ENCODE measurements around the gene TWIST2.

TWIST2 gene

DNA sequence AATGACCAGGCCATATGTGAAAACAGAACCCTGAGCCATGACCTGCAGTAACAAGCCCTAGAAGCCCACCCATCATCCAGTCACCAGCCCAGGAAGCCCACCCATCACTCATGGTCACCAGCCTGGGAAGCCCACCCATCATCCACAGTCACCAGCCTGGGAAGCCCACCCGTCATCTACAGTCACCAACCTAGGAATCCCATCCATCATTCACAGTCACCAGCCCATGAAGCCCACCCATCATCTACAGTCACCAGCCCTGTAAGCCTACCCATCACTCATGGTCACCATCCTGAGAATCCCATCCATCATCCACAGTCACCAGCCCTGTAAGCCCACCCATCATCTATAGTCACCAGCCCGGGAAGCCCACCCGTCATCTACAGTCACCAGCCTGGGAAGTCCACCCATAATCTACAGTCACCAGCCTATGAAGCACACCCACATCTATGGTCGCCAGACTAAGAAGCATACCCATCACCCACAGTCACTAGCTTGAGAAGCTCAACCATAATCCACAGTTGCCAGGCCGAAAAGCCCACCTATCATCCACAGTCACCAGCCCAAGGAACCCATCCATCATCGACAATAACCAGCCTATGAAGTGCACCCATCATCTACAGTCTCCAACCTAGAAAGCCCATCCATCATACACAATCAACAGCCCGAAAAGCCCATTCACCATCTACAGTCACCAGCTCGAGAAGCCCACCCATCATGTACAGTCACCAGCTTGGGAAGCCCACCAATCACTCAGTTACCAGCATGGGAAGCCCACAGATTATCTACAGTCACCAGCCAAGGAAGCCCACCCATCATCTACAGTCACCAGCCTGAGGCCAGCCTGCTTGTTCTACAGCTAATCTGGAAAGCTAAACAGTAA lies 91.9 kb downstream of the TWIST2 start:
- no peak for DNase-seq (ENCODE audit: low spot score)

DNA sequence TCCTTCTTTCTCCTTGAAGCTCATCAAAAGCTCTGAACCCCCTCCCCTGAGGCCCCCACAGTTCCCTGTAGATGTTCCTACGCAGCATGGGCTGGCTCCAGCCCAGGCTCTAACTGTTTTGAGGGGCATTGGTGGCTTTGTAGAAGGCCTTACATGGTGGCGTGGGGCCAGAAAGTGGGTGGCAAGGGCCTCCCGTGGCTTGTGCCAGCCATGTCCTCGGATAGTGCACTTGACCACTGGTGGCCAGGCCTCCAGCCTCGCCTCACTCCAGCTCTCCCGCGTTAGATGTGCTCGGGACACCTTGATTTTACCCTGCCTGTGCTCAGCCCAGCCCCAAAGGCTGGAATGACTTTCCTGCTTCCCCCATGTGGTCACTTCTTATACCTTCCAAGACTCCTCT lies 92.9 kb downstream of the TWIST2 start:
- no peak for DNase-seq (ENCODE audit: low spot score)

DNA sequence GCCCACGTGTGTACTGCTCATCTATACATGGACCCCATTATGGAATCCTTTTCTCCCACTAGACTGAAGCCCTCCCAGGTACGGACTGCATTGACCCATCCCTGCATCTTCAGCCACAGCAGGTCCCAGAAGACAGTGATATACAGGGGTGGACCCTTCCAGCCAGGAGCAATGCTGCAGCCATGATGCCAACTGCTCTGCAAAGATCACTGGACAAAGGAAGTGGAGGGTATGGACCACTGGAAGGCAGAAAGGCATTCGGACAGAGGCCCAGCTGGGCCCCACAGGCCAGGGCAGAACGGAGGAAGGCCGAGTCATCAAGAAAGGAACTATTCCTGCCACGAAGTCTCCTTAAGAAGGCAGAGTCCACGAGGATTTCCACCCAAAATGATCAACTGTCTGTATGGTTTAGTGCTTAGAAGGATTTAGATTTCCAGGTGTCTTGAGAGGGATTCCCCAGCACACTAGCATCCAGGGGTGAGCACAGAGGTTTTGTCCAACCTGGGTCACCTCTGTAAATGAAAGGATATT lies 93.4 kb downstream of the TWIST2 start:
- DNase-seq (ENCODE audit: low spot score), result no peak

DNA sequence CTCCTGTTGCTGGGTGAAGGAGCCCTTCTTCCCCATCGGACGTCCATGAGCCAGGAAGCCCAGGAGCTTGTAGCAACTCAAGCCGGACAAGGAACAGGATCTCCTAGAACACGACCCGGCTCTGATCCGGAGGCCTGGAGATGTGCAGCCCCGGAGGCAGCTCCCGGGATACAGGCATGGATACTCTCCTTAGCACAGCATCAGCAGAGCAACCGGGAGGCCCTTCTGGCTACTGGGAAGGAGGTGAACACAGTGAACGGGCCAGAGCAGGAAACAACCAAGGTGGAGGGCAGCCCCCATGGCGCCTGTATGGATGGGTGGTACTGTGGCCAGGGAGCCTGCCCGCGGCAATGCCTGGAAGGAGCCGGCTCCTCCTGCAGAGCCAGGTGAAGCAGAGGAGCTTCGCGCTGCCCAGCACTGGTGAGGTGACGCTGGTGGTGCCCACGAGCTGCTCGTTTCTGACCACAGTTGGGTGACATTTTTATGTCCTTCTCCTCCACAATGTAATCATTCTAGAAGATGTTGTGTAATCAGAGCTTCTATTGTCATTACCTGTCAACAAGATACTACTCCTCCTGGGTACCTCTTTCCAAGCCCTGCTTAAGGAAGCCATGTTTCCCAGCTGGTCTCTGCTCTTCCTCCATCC lies 94.3 kb downstream of the TWIST2 start:
- DNase-seq (ENCODE audit: low spot score), result no peak

DNA sequence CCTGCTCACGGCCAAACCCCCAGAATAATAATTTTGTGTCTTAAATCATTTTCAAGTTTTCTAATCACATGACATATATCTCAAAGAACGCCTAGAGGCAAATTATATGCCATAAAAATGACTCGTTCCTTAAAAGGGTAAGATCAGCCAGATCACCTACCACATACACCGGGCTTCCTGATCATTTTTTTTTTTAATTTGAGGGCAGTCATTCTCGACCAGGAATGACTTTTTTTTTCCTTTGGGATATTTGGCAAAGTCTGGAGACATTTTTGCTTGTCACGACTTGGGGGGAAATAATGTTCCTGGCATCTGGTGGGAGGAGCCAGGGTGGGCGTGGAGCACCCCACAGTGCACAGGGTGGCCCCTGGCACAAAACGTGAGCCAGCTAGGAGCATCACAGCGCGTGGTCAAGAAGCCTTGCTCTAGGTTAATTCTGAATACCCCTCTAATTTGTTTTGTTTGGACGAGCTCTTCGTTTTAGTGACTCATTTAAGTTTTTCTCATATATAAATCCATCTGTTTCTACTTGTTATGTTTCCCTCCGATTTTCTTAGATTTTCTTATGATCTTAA lies 94.9 kb downstream of the TWIST2 start:
- DNase-seq (ENCODE audit: low spot score), result no peak

DNA sequence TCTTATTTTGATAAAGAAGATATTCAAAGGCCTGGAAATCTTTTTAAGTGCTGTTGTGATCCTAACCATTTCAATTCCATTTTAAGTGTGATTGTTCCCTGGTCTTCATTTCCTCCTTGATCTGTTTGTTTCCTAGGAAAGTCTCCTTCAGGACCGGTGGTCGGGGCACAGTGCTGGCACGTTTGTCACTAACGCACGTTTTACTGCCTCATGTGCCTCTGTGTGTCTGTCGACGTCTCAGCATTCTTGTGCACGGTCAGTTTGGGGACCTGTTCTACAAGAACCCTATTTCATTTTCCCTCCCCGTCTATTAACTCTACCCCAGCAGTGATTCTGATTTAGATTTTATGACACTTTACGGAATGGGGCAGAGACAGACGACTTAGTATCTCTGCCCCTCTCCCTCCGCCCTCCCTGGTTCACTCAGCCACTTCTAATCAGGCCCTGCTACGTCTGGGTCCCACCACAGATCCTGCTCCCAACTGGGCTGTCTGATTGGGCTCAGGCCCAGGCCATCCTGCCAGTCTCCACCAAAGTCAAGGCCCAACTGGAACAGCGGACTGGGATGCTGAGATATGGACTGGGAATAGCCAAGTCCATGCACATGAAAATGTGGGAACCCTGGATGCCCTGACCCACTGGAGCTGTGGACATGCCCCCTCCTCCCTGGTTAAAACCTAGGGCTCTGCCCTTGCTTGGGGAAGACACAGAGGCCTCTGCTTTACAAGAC lies 95.6 kb downstream of the TWIST2 start:
- DNase-seq (ENCODE audit: low spot score), result no peak

DNA sequence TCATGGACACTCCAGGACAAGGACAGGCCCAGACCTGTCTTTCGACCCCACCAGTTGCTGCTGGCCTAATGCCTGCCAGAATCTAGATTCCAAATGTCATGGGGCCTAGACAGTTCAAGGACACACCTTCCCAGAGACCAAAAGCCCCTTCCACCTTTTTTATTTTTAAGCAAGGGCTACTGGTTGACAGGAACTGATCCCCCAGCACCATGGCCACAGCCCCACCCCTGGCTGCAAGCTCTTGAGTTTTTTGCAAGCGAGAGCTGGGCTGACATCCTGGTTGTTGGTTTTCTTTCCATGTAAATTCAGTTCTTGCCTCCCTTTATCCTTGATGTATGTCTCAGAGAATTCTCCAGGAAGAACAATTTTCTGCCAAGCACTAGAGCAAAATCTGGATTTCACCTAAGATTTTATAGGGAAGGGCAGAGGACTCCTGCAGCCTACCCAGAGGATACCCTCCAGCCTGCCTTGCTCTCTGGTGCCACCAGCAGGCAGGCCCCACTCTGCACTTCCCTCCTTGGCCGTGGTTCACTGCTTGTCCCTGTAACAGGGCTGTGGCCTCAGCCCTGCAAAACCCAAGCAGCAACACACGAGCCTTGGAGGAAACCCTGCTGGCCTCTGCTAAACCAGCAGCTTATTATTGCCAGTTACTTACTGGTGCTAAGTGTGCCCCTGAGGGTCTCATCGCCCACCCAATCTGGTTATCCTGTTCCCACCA lies 97.7 kb downstream of the TWIST2 start:
- peak; percentile 15 for DNase-seq (ENCODE audit: low spot score)

DNA sequence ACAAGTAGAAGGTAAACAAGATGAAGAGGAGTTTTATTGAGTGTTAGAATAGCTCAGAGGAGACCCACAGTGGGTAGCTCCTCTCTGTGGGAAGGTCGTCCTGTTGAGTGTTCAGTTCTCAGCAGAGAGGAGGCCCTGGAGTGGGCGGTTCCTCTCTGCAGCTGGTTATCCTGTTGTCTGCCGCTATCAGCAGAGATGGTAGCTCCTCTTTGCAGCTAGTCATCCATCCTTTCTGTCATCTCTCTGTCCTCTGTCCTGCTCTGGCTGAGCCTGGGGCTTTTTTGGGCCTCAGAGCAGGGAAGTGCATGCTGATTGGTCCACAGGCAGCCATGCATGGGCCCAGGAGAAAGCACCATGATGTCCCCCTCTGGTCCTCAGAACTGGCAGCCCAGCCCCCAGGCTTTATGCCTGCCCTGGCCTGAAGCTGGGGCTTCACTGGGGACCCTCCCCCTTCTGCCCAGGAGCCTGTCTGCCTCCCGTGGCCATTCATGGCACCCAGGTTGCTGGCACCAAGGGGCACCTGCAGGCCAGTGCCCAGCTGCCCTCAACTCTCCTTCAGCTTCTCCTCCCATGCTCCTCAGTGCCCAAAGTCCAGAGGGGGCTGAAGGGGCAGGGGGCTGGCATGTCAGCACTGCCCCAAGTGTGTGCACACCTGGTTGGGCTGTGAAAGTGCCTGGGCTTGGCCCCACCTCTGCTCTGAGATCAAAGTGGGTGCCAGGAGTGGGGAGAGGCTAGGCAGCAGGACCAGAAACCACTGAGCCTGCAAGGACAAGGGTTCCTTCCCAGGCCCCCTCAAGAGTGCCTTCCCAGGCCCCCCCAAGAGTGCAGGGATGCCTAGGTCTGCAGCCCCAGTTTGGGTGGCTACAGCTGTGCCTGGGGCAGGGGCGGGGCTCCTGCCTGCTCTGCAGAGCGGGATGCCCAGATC lies 98.7 kb downstream of the TWIST2 start:
- no peak for DNase-seq (ENCODE audit: low spot score)

DNA sequence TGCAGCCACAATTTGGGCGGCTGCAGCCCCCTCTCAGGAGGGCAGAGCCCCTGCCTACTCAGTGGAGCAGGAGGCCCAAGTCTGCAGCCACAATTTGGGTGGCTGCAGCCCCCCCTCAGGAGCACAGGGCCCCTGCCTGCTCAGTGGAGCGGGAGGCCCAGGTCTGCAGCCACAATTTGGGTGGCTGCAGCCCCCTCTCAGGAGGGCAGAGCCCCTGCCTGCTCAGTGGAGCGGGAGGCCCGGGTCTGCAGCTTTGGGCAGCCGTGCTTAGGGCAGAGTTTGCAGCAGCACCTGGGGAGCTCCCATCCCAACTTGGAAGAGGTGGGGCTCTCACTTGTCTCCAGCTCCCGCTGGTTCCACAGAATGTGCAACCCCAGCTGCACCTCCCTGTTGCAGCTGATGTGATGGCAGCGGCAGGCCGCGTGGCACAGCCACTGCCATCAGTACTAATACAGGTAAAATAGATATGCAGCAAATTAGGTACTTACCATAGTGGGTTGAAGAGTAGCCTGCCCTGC lies 99.4 kb downstream of the TWIST2 start:
- DNase-seq (ENCODE audit: low spot score), result no peak

DNA sequence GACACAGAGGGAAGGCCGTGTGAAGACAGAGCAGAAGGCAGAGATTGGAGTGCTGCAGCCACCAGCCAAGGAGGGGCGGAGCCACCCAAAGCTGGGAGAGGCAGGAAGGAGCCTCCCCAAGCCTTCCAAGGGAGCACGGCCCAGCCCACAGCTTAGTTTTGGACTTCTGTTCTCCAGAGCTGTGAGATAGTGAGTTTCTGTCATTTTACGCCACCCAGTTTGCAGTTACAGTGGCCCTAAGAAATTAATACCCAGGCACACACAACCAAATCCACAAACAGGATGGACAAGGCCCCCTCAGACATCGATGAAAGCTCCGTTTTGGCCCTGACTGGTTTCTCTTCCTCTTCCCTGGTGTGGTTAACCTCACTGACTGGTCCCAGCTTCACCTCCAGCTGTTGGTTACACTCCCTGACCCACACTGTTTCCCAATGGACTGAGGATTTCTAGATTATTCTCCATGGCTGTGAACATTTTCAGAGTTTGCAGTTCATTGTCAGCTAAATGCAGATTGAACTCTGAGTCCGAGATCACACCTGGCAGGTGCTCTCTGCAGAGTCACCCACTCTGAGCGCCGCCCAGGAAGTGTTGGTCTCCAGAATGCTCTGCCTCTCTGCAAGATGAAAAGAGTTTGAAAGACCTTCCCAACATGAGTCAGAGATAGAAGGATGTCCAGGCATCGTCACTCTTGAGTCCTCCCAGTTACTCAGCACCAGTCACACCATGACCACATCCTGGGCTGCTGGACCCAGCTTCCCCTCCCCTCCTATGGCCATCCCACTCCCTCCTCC lies 100.2 kb downstream of the TWIST2 start:
- no peak for DNase-seq (ENCODE audit: low spot score)

DNA sequence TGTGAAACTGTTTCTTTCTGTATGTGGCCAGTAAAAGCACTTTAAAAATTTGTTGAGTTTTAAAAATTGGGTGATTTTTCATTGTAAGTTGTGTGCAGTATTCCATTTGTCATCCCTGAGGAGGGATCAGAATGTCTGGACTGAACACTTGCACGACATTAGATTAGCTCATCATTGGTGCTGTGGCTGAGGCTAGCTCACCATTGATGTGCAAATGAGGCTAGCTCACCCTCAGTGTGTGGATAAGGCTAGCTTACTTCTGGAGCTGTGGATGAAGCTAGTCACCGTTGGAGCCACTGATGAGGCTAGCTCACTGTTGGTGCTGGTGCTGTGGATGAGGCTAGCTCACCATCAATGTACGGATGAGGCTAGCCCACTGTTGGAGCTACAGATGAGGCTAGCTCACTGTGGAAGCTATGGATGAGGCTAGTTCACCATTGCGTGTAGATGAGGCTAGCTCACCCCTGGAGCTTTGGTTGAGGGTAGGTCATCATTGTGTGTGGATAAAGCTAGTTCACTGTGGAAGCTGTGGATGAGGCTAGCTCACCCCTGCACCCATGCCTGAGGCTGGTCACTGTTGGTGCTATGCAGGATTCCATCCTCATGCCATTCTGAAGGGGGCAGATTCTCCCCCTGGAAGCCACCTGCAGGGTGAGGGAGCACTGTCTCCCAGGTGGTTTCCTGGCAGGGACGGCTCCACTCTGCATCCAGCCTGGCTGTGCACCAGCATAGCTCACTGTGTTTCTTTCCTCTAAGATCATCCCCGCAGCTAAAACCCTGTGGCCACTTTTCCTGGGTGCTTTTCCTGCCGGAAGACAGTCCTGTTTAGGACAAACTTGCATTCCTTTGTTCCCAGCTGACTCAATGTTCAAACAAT lies 101.1 kb downstream of the TWIST2 start:
- DNase-seq (ENCODE audit: low spot score), result no peak

DNA sequence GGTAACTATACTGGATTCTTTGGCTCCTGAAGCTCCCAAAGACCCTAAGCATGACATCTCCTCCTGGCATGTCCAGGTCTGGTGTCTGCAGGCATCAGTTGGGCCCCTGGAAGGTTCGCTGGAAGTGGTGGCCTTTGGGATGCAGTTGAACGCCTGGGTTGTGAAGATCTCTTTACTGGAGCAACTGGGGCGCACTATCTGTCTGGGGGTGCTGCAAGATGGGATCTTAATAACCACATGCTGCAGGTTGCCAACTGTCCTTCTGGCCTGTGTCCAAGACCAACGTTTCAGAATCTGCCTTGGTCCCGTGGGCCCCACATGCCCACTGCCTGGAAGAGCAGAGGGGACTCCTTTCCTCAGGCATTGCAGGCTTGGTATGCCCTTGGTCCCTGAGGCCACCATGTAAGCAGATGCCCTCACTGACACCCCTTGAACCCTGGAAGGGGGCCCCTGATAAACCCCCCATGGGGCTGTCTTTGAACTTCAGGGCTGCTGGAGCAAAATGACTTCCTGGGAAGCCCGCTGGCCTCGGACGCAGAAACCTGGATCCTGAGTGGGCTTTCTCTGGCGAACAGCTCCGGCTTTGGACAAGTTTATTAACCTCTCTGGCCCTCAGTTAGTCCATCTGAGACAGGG lies 101.9 kb downstream of the TWIST2 start:
- DNase-seq (ENCODE audit: low spot score), result no peak

DNA sequence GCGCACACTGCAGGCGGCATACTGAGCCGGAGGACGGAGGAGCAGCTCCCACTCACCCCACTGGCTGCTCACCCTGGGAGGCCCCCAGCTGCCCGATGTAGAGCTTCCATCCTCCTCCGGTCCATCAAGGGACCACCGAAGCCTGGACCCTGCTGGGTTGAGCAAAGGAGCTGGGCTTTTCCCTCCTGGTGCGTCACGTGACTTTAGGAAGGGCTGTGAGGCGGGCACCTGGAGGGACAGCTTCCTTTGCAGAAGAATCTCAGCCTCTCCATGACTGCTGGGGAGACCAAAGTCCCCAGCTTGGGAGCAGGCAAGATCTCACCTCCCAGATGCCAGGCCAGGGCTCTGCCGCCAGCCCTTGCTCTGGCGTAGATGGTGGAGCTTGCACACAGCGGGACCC lies 102.7 kb downstream of the TWIST2 start:
- DNase-seq (ENCODE audit: low spot score), result no peak

DNA sequence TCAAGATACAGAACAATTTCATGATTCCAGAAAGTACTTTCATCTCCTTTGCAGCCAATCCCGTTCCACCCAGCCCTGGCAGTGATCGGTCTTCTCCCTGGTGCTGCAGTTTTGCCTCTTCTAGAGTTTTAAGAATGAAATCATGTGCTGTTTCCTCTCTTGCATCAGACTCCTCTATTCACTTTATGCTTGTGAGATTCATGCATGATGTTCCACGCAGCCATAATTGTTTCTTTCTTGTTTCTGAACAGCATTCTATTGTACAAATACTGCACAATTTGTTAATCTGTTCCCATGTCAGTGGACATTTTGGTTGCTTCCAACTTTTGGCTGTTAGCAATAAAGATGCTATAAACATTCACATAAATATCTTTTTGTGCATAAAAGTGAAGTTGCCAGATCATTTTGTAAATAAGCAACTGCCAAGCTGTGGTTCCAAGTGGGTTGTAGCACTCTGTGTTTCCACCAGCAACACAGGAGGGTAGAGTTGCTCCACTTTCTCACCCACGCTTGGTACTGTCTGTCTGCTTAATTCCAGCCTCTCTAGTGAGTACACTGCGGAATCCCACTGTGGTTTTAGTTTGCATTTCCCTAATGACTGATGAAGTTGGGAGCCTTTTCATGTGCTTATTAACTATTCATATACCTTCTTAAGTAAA lies 104.5 kb downstream of the TWIST2 start:
- DNase-seq (ENCODE audit: low spot score), result no peak

DNA sequence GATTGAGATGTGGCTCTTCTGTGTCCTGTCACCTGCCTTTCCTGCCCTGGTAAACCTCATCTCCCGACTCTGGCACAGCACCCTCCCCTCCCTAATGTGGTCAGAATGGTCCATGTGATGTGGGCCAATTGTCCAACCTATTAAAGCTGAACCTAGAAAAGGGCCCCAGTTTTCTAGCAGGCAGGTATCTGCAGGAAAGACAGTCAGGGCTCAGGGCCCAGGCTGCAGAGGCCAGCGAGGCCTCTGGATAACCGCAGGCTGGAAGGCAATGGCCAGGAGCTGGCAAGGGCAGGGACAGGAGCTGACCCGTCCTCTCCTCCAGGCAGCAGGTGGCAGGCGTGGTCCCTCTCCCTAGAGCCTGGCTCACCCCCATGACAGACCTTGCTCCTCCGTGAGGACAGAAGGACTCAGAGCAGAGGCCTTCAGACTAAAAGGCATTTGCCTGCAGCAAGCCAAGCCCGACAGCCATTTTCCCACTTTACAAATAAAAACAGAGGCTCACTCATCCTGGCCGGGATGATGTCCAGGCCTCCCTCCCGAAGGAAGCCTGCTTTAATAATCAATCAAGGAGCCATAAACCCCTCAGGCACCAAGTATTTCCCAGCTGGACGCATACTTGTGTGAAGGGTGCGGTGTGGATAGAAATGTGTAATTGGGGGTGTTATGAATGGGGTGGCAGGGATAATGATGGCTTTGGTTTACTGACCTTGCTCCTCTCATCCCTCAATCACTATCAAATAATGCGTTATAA lies 107.1 kb downstream of the TWIST2 start:
- no peak for DNase-seq (ENCODE audit: low spot score)

DNA sequence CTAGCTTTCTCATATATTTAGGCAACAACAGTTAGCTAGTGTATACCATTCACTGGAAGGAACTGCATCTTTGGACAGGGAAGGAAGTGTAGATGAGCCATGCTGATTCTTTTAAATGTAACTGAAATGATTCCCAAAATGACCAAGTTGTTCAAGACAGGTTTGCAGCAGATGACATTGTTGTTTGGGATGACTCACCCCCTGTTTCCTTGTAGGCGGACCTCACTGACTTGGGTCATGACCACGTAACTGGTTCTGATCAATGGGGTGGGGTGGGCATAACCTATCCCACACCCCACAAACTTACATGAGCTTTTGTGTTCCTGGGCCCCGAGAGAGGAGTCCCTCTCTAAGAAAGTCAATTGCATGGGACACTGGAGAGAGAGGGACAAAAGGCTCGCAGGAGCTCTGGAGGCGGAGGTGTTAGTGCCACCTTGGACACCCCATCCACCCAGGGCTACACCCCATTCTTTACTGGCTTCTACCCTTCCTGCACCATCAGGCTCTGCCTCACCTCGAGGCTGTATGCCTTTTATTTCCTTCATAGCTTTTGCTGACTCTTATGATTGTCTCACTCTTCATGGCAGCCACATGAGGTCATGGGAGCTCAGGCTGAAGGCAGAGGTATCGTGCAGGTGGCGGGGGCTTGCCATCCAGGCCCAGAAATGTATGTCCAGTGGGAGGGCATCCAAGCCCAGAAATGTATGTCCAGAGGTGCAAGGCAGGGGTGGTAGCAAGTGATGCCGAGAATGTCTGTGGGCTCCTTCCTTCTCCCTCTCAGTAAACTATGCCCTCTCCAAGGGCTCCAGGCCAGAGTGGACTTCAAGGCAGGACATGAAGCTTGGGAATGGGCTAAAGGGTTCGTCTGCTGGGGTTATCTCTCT lies 108.0 kb downstream of the TWIST2 start:
- no peak for DNase-seq (ENCODE audit: low spot score)
